ENCODE results near the gene COL23A1.

GRCh38 chr5:178436326-178436940 is 153.8 kb downstream of the COL23A1 start:
- TF ChIP-seq EZH2 (IDR thresholded peaks at IDR 0.05; ENCODE audit: low read depth, unreplicated experiment) = no peak
- TF ChIP-seq POLR2AphosphoS5 (IDR thresholded peaks at IDR 0.05; ENCODE audit: low read depth) = no peak
- no peak for TF ChIP-seq CTCF (conservative IDR thresholded peaks at IDR 0.05; ENCODE audit: low read depth in 2 of 2)
- no peak for TF ChIP-seq CREB1 (CRISPR knock-in tag; IDR thresholded peaks at IDR 0.05; ENCODE audit: low read depth)
- no peak for TF ChIP-seq REST (IDR thresholded peaks at IDR 0.05; ENCODE audit: unreplicated experiment)
- no peak for TF ChIP-seq NANOG (IDR thresholded peaks at IDR 0.05; ENCODE audit: borderline replicate concordance)
- no peak for TF ChIP-seq EZH2phosphoT487 (IDR thresholded peaks at IDR 0.05; ENCODE audit: unreplicated experiment)

Data from GM23338 (cell line).